Prostate gland (tissue), 2 donors: Measurements from ENCODE around the gene HERPUD1. TPM values are rescaled to one million over a fixed set of nuclear protein-coding genes. Genes with fewer than 3 reads are reported as not detected.
A peak's percentile ranks its signal among the peaks of the same experiment; 100 is the strongest.

Experiments used
- DNase-seq: peaks from one replicate; pipeline ENCODE4 v3.0.0-alpha.2; 2019; ENCODE audit warnings: low spot score
- H3K27ac ChIP-seq, 2 donors: fragments of 200-600 bp; sonication (generic); 2 replicates each; pipeline ENCODE4 v1.5.1; 2017 to 2019
- H3K27me3 ChIP-seq: fragments of 200-600 bp; sonication (generic); replicated peaks from 2 replicates; pipeline ENCODE4 v1.5.1; 2019; ENCODE audit not compliant: insufficient read depth
- H3K36me3 ChIP-seq, 2 donors: fragments of 200-600 bp; sonication (generic); 1 replicate in 1 of 2; 2 replicates in 1 of 2; pipeline versions ENCODE4 v1.5.1 to v1.8.1; 2017 to 2019
- H3K4me1 ChIP-seq: fragments of 200-600 bp; sonication (generic); replicated peaks from 2 replicates; pipeline ENCODE4 v1.5.1; 2019
- H3K4me3 ChIP-seq, 2 donors: fragments of 200-600 bp; sonication (generic); 2 replicates each; pipeline ENCODE4 v1.5.1; 2017 to 2019
- H3K9me3 ChIP-seq: fragments of 200-600 bp; sonication (generic); 2 replicates; pipeline ENCODE4 v1.5.1; 2017
- POLR2A ChIP-seq: fragments of 450-650 bp; IDR thresholded peaks from one replicate; pipeline ENCODE4 v1.6.1; 2016; ENCODE audit warnings: antibody characterized with exemption, mild to moderate bottlenecking
- POLR2AphosphoS5 ChIP-seq: sonication (generic); formaldehyde crosslinking; IDR thresholded peaks from one replicate; pipeline ENCODE4 v1.6.1; 2017; ENCODE audit warnings: antibody characterized with exemption
- WGBS: methylation state at CpG from one replicate; pipeline ENCODE4 v1.1.5; 2018; 5-methylcytosine and 5-hydroxymethylcytosine counted together
- intact Hi-C: fragments of 100-400 bp; cut with DNase I; formaldehyde crosslinking; loops from one replicate; pipeline ENCODE4 v1.14.2; 2022
- total RNA-seq, 2 donors: library from RNA; depleted of rRNA; stranded (reverse); fragments of >200 nt; gene quantifications; one replicate each; pipeline ENCODE4 v1.1.0, GENCODE V29; 2016
- TF ChIP-seq, protein P1 (sequence below), 4 experiments: fragments of 200-600 bp in 2 of 4; fragments of 450-650 bp in 2 of 4; sonication (generic) in 2 of 4; IDR thresholded peaks; 1 replicate in 3 of 4; 2 replicates in 1 of 4; pipeline ENCODE4 v1.5.1; 2016 to 2019; ENCODE audit warnings: antibody characterized with exemption in 4 of 4, mild to moderate bottlenecking in 2 of 4, moderate library complexity in 2 of 4

HERPUD1 gene
- total RNA-seq, 2 donors from 2014 or later = 365 to 952 TPM

GRCh38 chr16:56982695-56983094, 50.8 kb downstream of the HERPUD1 start:
- TF ChIP-seq POLR2A (no peak), POLR2AphosphoS5 (no peak)
- TF ChIP-seq, protein P1, sequence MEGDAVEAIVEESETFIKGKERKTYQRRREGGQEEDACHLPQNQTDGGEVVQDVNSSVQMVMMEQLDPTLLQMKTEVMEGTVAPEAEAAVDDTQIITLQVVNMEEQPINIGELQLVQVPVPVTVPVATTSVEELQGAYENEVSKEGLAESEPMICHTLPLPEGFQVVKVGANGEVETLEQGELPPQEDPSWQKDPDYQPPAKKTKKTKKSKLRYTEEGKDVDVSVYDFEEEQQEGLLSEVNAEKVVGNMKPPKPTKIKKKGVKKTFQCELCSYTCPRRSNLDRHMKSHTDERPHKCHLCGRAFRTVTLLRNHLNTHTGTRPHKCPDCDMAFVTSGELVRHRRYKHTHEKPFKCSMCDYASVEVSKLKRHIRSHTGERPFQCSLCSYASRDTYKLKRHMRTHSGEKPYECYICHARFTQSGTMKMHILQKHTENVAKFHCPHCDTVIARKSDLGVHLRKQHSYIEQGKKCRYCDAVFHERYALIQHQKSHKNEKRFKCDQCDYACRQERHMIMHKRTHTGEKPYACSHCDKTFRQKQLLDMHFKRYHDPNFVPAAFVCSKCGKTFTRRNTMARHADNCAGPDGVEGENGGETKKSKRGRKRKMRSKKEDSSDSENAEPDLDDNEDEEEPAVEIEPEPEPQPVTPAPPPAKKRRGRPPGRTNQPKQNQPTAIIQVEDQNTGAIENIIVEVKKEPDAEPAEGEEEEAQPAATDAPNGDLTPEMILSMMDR (IDR thresholded peaks at IDR 0.05) = no peak
- intact Hi-C loops = no loop called here

DNA sequence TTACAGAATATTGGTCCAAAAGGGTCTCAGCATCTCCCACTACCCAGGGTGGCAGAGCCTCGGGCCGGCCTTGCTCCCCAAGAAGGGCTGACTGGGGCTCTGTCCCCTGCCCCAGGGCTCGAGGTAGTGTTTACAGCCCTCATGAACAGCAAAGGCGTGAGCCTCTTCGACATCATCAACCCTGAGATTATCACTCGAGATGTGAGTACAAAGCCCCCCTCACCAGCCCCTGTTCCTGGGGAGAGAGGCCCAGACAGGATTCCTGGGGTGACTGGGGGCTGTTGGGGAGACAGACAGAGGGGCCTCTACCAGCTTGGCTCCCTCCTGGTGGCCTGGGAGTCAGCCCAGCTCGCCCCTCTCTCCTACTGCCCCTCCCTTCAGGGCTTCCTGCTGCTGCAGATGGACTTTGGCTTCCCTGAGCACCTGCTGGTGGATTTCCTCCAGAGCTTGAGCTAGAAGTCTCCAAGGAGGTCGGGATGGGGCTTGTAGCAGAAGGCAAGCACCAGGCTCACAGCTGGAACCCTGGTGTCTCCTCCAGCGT, 51.3 kb downstream of the HERPUD1 start:
- 77% methylated on average over 9 of the region's 9 CpGs for WGBS
- DNase-seq = no peak

More at GRCh38 chr16:56982695-56983094, 50.8 kb downstream of the HERPUD1 start:
- no peaks in the 10 kb centered on the region for H3K27me3 ChIP-seq
- no peaks in the 10 kb centered on the region for H3K36me3 ChIP-seq
- H3K4me1 ChIP-seq = no peaks in the 10 kb centered on the region
- WGBS = 91% methylated on average over 2 of the region's 2 CpGs
- no peak for DNase-seq
- H3K4me3 ChIP-seq = no peak overlapping the region
- no peaks in the 10 kb centered on the region for H3K9me3 ChIP-seq
- no peak overlapping the region for H3K27ac ChIP-seq

DNA sequence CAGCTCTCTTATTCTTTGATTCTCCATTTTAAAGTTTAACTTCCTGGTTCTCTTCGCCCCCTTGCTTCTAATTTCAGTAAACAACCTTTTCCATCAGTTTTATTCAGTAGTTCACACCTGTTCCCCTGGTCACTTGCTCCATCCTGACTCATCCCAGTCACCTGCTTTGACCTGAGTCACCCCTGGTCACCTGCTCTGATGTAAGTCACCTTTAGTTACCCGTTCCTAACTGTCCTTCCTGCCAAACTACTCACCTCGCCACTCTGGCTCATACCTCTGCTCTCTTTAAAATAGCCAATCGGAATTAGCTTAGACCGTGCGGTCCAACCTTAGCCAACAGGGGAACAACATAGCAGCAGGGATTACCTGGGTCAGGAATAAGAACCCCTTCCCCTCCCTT, 52.7 kb downstream of the HERPUD1 start:
- Histone ChIP-seq H3K9me3 (no peaks in the 10 kb centered on the region), H3K4me3 (no peak overlapping the region), H3K4me1 (no peaks in the 10 kb centered on the region), H3K36me3 (no peaks in the 10 kb centered on the region), H3K27me3 (no peaks in the 10 kb centered on the region), H3K27ac (no peak overlapping the region)
- no peak for DNase-seq
- TF ChIP-seq, protein P1 (IDR thresholded peaks at IDR 0.05) = no peak
- intact Hi-C loops = no loop called here
- 93% methylated on average over 6 of the region's 6 CpGs for WGBS

More for the DNA sequence above, 51.3 kb downstream of the HERPUD1 start:
- no peaks in the 10 kb centered on the region for H3K4me1 ChIP-seq
- no peaks in the 10 kb centered on the region for H3K27me3 ChIP-seq
- H3K9me3 ChIP-seq = no peaks in the 10 kb centered on the region
- no peak overlapping the region for H3K4me3 ChIP-seq
- TF ChIP-seq, protein P1 (IDR thresholded peaks at IDR 0.05) = no peak
- no peak for TF ChIP-seq POLR2A
- no peak for TF ChIP-seq POLR2AphosphoS5
- no peaks in the 10 kb centered on the region for H3K36me3 ChIP-seq
- H3K27ac ChIP-seq = no peak overlapping the region
- intact Hi-C loops = no loop called here

DNA sequence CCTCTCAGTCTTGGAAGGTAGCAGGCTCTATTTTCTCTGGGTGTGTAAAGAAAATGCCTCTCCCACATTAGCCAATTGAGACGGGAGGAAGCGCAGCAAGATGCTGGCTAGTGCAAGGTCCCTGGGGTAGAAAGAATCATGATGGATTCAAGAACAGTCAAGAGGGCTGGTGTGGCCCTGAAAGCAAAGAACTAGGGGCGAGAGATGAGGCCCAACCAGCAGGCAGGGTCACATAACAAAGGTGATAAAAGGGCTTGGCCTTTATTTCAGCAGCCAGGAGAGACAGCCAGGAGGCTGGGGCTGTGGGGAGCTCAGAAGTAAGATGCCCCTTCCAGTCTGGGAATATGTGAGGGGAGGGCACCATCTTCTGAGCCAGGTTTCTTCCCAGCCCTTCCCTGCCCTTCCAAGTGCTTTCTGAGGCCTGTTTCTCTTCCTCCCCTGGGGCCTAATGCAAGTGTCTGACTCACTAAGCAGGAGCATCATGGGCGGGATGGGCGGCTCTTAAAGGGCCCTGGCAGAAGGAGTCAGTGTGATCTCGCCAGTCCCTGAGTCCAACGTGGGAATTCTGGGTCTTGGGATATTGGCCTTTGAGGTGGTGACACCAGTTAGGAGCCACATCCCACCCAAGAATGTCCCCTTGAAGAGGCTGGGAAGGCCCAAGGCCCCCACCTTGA, 53.5 kb downstream of the HERPUD1 start:
- DNase-seq = no peak

More for the DNA sequence above, 53.5 kb downstream of the HERPUD1 start:
- Histone ChIP-seq H3K9me3 (no peaks in the 10 kb centered on the region), H3K4me1 (no peaks in the 10 kb centered on the region), H3K27ac (no peak overlapping the region), H3K4me3 (no peak overlapping the region), H3K27me3 (no peaks in the 10 kb centered on the region), H3K36me3 (no peaks in the 10 kb centered on the region)
- WGBS = 71% methylated on average over 7 of the region's 7 CpGs
- intact Hi-C loops = no loop called here
- TF ChIP-seq POLR2AphosphoS5 = peak; percentile 8
- TF ChIP-seq, protein P1 (IDR thresholded peaks at IDR 0.05) = no peak
